CD14-positive monocyte (primary cell): ENCODE data around the gene GRM5. TPM values are rescaled to one million over a fixed set of nuclear protein-coding genes. Genes with fewer than 3 reads are reported as not detected.

ENCODE experiments used
- DNase-seq, 3 donors: peaks; one replicate each; pipeline ENCODE4 v3.0.0-alpha.2; 2011 to 2022
- H2AFZ ChIP-seq: 2 replicates; pipeline ENCODE4 v1.6.0; 2012; ENCODE audit warnings: mild to moderate bottlenecking, low read depth, low read length, inconsistent platforms; ENCODE audit not compliant: insufficient read depth, poor library complexity, severe bottlenecking
- H3K27ac ChIP-seq, 2 donors: 1 replicate in 1 of 2; 2 replicates in 1 of 2; pipeline ENCODE4 v1.5.1; 2012 to 2013; ENCODE audit warnings: low read length in 2 of 2, control low read depth in 1 of 2, inconsistent platforms in 1 of 2, low read depth in 1 of 2, mild to moderate bottlenecking in 1 of 2
- H3K27me3 ChIP-seq, 2 donors: one replicate each; pipeline versions ENCODE4 v1.6.0 to v1.6.1; 2011 to 2013; ENCODE audit warnings: low read length in 2 of 2; ENCODE audit not compliant: control insufficient read depth in 2 of 2, insufficient read depth in 2 of 2
- H3K36me3 ChIP-seq, 2 donors: replicated peaks in 1 of 2; 1 replicate in 1 of 2; 2 replicates in 1 of 2; pipeline versions ENCODE4 v1.5.1 to v1.6.1; 2012 to 2013; ENCODE audit warnings: low read length in 2 of 2, control low read depth in 1 of 2, inconsistent platforms in 1 of 2, mild to moderate bottlenecking in 1 of 2; ENCODE audit not compliant: insufficient read depth in 2 of 2, control insufficient read depth in 1 of 2
- H3K4me1 ChIP-seq, 2 donors: 1 replicate in 1 of 2; 2 replicates in 1 of 2; pipeline versions ENCODE4 v1.5.1 to v1.6.1; 2012 to 2013; ENCODE audit warnings: low read length in 2 of 2, control low read depth in 1 of 2, inconsistent platforms in 1 of 2, mild to moderate bottlenecking in 1 of 2, moderate library complexity in 1 of 2; ENCODE audit not compliant: insufficient read depth in 2 of 2, control insufficient read depth in 1 of 2
- H3K4me2 ChIP-seq: replicated peaks from 2 replicates; pipeline ENCODE3; 2012; ENCODE audit warnings: low read length, moderate library complexity, mild to moderate bottlenecking; ENCODE audit not compliant: poor library complexity, severe bottlenecking; ENCODE audit errors: extremely low read depth
- H3K4me3 ChIP-seq, 3 experiments: fragments of 200-600 bp in 1 of 3; sonication (generic) in 1 of 3; replicated peaks in 1 of 3; 1 replicate in 2 of 3; 2 replicates in 1 of 3; pipeline ENCODE4 v1.5.1; 2011 to 2013; ENCODE audit warnings: low read length in 3 of 3, mild to moderate bottlenecking in 3 of 3, control low read depth in 2 of 3, low read depth in 2 of 3, inconsistent platforms in 1 of 3, moderate library complexity in 1 of 3
- H3K79me2 ChIP-seq: 2 replicates; pipeline ENCODE4 v1.6.0; 2012; ENCODE audit warnings: mild to moderate bottlenecking, control low read depth, inconsistent platforms, low read length, moderate library complexity; ENCODE audit not compliant: insufficient read depth
- H3K9ac ChIP-seq: 2 replicates; pipeline ENCODE4 v1.6.0; 2017; ENCODE audit warnings: low read length, mild to moderate bottlenecking; ENCODE audit not compliant: insufficient read depth, poor library complexity, severe bottlenecking
- H3K9me3 ChIP-seq, 2 donors: replicated peaks in 1 of 2; 1 replicate in 1 of 2; 2 replicates in 1 of 2; pipeline versions ENCODE4 v1.5.1 to v1.6.1; 2012 to 2013; ENCODE audit warnings: low read length in 2 of 2, control low read depth in 1 of 2; ENCODE audit not compliant: control insufficient read depth in 1 of 2, insufficient read depth in 1 of 2
- H4K20me1 ChIP-seq: 2 replicates; pipeline ENCODE4 v1.6.0; 2012; ENCODE audit warnings: mild to moderate bottlenecking, low read length, control low read depth, moderate library complexity; ENCODE audit not compliant: insufficient read depth
- H3K27ac Mint-ChIP-seq, 7 donors: one replicate each; pipeline ENCODE4 v1.8.0; 2020; ENCODE audit warnings: mild to moderate bottlenecking in 7 of 7, mixed read lengths in 7 of 7, moderate library complexity in 6 of 7, inconsistent platforms in 2 of 7
- H3K27me3 Mint-ChIP-seq, 3 donors: one replicate each; pipeline ENCODE4 v1.8.0; 2021 to 2022; ENCODE audit warnings: low read depth in 3 of 3, mild to moderate bottlenecking in 3 of 3, mixed read lengths in 3 of 3, moderate library complexity in 3 of 3, inconsistent platforms in 1 of 3
- H3K36me3 Mint-ChIP-seq, 2 donors: one replicate each; pipeline ENCODE4 v1.8.0; 2020; ENCODE audit warnings: mixed read lengths in 2 of 2, inconsistent platforms in 1 of 2, mild to moderate bottlenecking in 1 of 2
- H3K4me1 Mint-ChIP-seq: one replicate; pipeline ENCODE4 v1.8.0; 2020; ENCODE audit warnings: mild to moderate bottlenecking, mixed read lengths
- H3K4me3 Mint-ChIP-seq, 2 donors: one replicate each; pipeline ENCODE4 v1.8.0; 2020; ENCODE audit warnings: mild to moderate bottlenecking in 2 of 2, mixed read lengths in 2 of 2, moderate library complexity in 1 of 2
- H3K9me3 Mint-ChIP-seq, 7 donors: one replicate each; pipeline ENCODE4 v1.8.0; 2020 to 2022; ENCODE audit warnings: mixed read lengths in 7 of 7, mild to moderate bottlenecking in 6 of 7, moderate library complexity in 6 of 7, inconsistent platforms in 2 of 7
- CTCF ChIP-seq: fragments of 200-600 bp; IDR thresholded peaks from one replicate; pipeline ENCODE4 v1.8.0; 2022; ENCODE audit warnings: antibody characterized with exemption, mild to moderate bottlenecking
- WGBS: methylation state at CpG from one replicate; pipeline ENCODE4 v1.1.5; 2013; ENCODE audit warnings: missing lambda C conversion rate; ENCODE audit not compliant: insufficient coverage; 5-methylcytosine and 5-hydroxymethylcytosine counted together
- intact Hi-C, 2 donors: fragments of 100-400 bp; cut with micrococcal nuclease; formaldehyde crosslinking; loops; one replicate each; pipeline versions ENCODE4 v1.15.0 to v1.15.1; 2023
- polyA plus RNA-seq, 3 donors: library from polyadenylated mRNA; depleted of rRNA in 1 of 3; unstranded in 2 of 3; stranded (reverse) in 1 of 3; fragments of 300-500 nt in 2 of 3; fragments of >200 nt in 1 of 3; fragmentation: Illumina TruSeq in 2 of 3; gene quantifications; 1 replicate in 2 of 3; 2 replicates in 1 of 3; pipeline ENCODE4 v1.2.3, GENCODE V29; 2012 to 2021

GRM5 gene
- polyA plus RNA-seq, 3 donors, result not detected

GRCh38 chr11:88689548-88690240 lies 376.1 kb downstream of the GRM5 start:
- H3K9me3 Mint-ChIP-seq, result peaks cover 0 to 13% (median under 1%) of the 10 kb centered on the region in 7 donors
- H3K4me2 ChIP-seq, result no peak overlapping the region
- no peak overlapping the region for H3K9ac ChIP-seq
- no peak overlapping the region for H3K4me3 Mint-ChIP-seq
- no peak for DNase-seq
- no peak for TF ChIP-seq CTCF
- H3K4me3 ChIP-seq, result no peak overlapping the region
- intact Hi-C loops, result no loop called here
- H3K27me3 Mint-ChIP-seq, result no peaks in the 10 kb centered on the region
- H3K27me3 ChIP-seq, result no peaks in the 10 kb centered on the region
- no peak overlapping the region for H3K27ac ChIP-seq
- H3K36me3 Mint-ChIP-seq, result no peaks in the 10 kb centered on the region
- no peaks in the 10 kb centered on the region for H3K4me1 ChIP-seq
- no peaks in the 10 kb centered on the region for H3K79me2 ChIP-seq
- no peak overlapping the region for H3K27ac Mint-ChIP-seq
- peaks cover 0 to 4% of the 10 kb centered on the region in 2 donors for H3K9me3 ChIP-seq
- WGBS, result 89% methylated on average over 4 of the region's 6 CpGs
- H4K20me1 ChIP-seq, result no peaks in the 10 kb centered on the region
- H2AFZ ChIP-seq, result no peak overlapping the region
- no peaks in the 10 kb centered on the region for H3K4me1 Mint-ChIP-seq
- H3K36me3 ChIP-seq, result no peaks in the 10 kb centered on the region

- Histone ChIP-seq H4K20me1 (no peaks in the 10 kb centered on the region), H3K4me3 (no peak overlapping the region), H3K36me3 (no peaks in the 10 kb centered on the region), H3K79me2 (no peaks in the 10 kb centered on the region), H3K27me3 (no peaks in the 10 kb centered on the region), H2AFZ (no peak overlapping the region), H3K27ac (no peak overlapping the region), H3K4me2 (no peak overlapping the region), H3K4me1 (no peaks in the 10 kb centered on the region), H3K9ac (no peak overlapping the region), H3K9me3 (peaks cover 0 to 4% of the 10 kb centered on the region in 2 donors)
- H3K36me3 Mint-ChIP-seq, result no peaks in the 10 kb centered on the region
- intact Hi-C loops, result no loop called here
- no peaks in the 10 kb centered on the region for H3K4me1 Mint-ChIP-seq
- no peak overlapping the region for H3K27ac Mint-ChIP-seq
- H3K27me3 Mint-ChIP-seq, result no peaks in the 10 kb centered on the region
- no peak for TF ChIP-seq CTCF
- no peak for DNase-seq
- H3K9me3 Mint-ChIP-seq, result peaks cover 0 to 16% (median 2%) of the 10 kb centered on the region in 7 donors
- whole genome bisulfite sequencing, result no CpG with 5 or more reads among the region's 1 CpG
- no peak overlapping the region for H3K4me3 Mint-ChIP-seq
Observed at GRCh38 chr11:88683024-88683423, 382.8 kb downstream of the GRM5 start.
